Neural progenitor cell (in vitro differentiated cells): Measurements from ENCODE around the gene CCNY. TPM values are rescaled to one million over a fixed set of nuclear protein-coding genes. Genes with fewer than 3 reads are reported as not detected.

ENCODE experiments used
- DNase-seq: peaks from one replicate; pipeline ENCODE4 v3.0.0-alpha.2; 2016; ENCODE audit warnings: low spot score
- H2AFZ ChIP-seq: fragments of 200-600 bp; sonication (generic); replicated peaks from 2 replicates; pipeline ENCODE4 v1.6.1; 2016; ENCODE audit warnings: antibody characterized with exemption
- H3F3A ChIP-seq: fragments of 200-600 bp; sonication (generic); 2 replicates; pipeline ENCODE4 v1.6.1; 2016; ENCODE audit warnings: antibody characterized with exemption, low read depth
- H3K27ac ChIP-seq: fragments of 200-600 bp; sonication (generic); 2 replicates; pipeline ENCODE4 v1.5.1; 2016; ENCODE audit warnings: mild to moderate bottlenecking
- H3K27me3 ChIP-seq: fragments of 200-600 bp; sonication (generic); 2 replicates; pipeline ENCODE4 v1.6.1; 2016; ENCODE audit warnings: mild to moderate bottlenecking, moderate library complexity
- H3K36me3 ChIP-seq: fragments of 200-600 bp; sonication (generic); 2 replicates; pipeline ENCODE4 v1.5.1; 2016
- H3K4me1 ChIP-seq: fragments of 200-600 bp; sonication (generic); 2 replicates; pipeline ENCODE4 v1.6.1; 2016; ENCODE audit warnings: mixed run types
- H3K4me2 ChIP-seq: fragments of 200-600 bp; sonication (generic); 2 replicates; pipeline ENCODE4 v1.6.1; 2016
- H3K4me3 ChIP-seq: fragments of 200-600 bp; sonication (generic); 2 replicates; pipeline ENCODE4 v1.5.1; 2016
- H3K79me2 ChIP-seq: fragments of 200-600 bp; sonication (generic); 2 replicates; pipeline ENCODE4 v1.6.1; 2016; ENCODE audit warnings: low read depth
- H3K9ac ChIP-seq: fragments of 200-600 bp; sonication (generic); 2 replicates; pipeline ENCODE4 v1.6.1; 2016
- H3K9me3 ChIP-seq: fragments of 200-600 bp; sonication (generic); 2 replicates; pipeline ENCODE4 v1.5.1; 2016; ENCODE audit warnings: low read depth
- H4K20me1 ChIP-seq: fragments of 200-600 bp; sonication (generic); 2 replicates; pipeline ENCODE4 v1.6.1; 2016; ENCODE audit warnings: low read depth
- H3K27ac Mint-ChIP-seq: 3 replicates; pipeline ENCODE4 v1.8.0; 2021; ENCODE audit warnings: mixed read lengths
- H3K27me3 Mint-ChIP-seq: 2 replicates; pipeline ENCODE4 v1.8.0; 2022; ENCODE audit warnings: low read depth, mild to moderate bottlenecking, inconsistent platforms, moderate library complexity, mixed read lengths; ENCODE audit not compliant: insufficient read depth
- H3K36me3 Mint-ChIP-seq: 3 replicates; pipeline ENCODE4 v1.8.0; 2021; ENCODE audit warnings: mixed read lengths
- H3K4me1 Mint-ChIP-seq: 3 replicates; pipeline ENCODE4 v1.8.0; 2021; ENCODE audit warnings: mixed read lengths
- H3K4me3 Mint-ChIP-seq: 3 replicates; pipeline ENCODE4 v1.8.0; 2021; ENCODE audit warnings: mild to moderate bottlenecking, moderate library complexity, mixed read lengths
- H3K9me3 Mint-ChIP-seq: 3 replicates; pipeline ENCODE4 v1.8.0; 2020; ENCODE audit warnings: mixed read lengths
- CTCF ChIP-seq: fragments of 200-600 bp; sonication (generic); IDR thresholded peaks from 2 replicates; pipeline ENCODE4 v1.5.1; 2017; ENCODE audit warnings: antibody characterized with exemption, mild to moderate bottlenecking
- EZH2 ChIP-seq: fragments of 200-600 bp; sonication (generic); IDR thresholded peaks from 2 replicates; pipeline ENCODE4 v1.6.1; 2017; ENCODE audit warnings: antibody characterized with exemption, mild to moderate bottlenecking, moderate library complexity
- EZH2phosphoT487 ChIP-seq: fragments of 200-600 bp; sonication (generic); IDR thresholded peaks from 2 replicates; pipeline ENCODE4 v1.6.1; 2017; ENCODE audit warnings: antibody characterized with exemption
- total RNA-seq: library from RNA; depleted of rRNA; stranded (reverse); fragments of >200 nt; gene quantifications from 2 replicates; pipeline ENCODE4 v1.2.3, GENCODE V29; 2015; ENCODE audit warnings: low replicate concordance

CCNY gene
- total RNA-seq, 1 donor from 2014 or later = 46.7 TPM

DNA sequence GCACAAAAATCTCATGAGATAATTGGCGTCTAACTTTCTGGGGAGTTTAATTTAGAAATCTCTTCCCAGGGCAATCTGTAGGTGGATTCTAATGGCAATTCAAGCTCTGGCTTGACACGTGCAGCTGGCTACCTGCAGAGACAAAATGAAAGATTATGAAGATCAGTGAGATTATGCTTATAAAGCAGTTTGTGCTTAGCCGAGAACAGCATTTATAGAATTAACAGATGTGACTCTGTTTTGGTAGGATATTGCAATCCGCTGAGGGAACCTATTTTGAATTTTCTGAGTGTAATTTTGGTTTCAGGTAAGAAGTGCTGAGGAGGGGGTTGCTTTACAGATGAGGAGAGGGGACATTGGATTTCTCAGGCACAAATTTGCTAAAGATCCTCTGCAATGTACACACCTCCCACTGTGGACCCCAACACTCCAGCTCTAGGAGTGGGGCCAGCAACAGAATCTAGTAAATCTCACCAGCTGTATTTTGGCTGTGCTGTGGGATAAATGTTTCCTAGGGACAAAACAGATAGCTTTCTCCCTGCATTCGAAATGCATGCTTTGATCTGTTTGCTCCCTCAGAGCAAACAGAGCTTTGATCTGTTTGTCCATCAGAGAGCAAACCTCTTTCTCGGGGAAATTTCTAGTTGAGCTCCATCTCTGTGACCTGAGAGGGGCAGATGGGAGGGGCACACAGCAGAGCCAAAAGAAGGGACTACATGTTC, 276.2 kb downstream of the CCNY start:
- Histone ChIP-seq H3F3A (no peaks in the 10 kb centered on the region), H3K9ac (no peak overlapping the region), H3K27me3 (no peaks in the 10 kb centered on the region), H3K79me2 (no peaks in the 10 kb centered on the region), H3K36me3 (no peaks in the 10 kb centered on the region), H3K4me2 (no peak overlapping the region), H3K27ac (no peak overlapping the region), H3K4me3 (no peak overlapping the region), H3K4me1 (no peaks in the 10 kb centered on the region), H3K9me3 (no peaks in the 10 kb centered on the region), H2AFZ (no peak overlapping the region), H4K20me1 (no peaks in the 10 kb centered on the region)
- Mint-ChIP-seq H3K4me3 (peak overlapping the region; percentile 18), H3K27ac (peak overlapping the region; percentile 74), H3K4me1 (peaks cover 22% of the 10 kb centered on the region), H3K9me3 (peaks cover 10% of the 10 kb centered on the region), H3K27me3 (peaks cover 7% of the 10 kb centered on the region), H3K36me3 (no peaks in the 10 kb centered on the region)
- no peak for DNase-seq
- TF ChIP-seq CTCF = no peak
- TF ChIP-seq EZH2phosphoT487 = no peak
- no peak for TF ChIP-seq EZH2

- H4K20me1 ChIP-seq = no peaks in the 10 kb centered on the region
- no peak overlapping the region for H3K27ac ChIP-seq
- no peak overlapping the region for H3K4me2 ChIP-seq
- no peak for DNase-seq
- no peak overlapping the region for H3K4me3 ChIP-seq
- no peaks in the 10 kb centered on the region for H3K79me2 ChIP-seq
- Mint-ChIP-seq H3K27me3 (peaks cover 7% of the 10 kb centered on the region), H3K4me1 (peaks cover 22% of the 10 kb centered on the region), H3K9me3 (peaks cover 10% of the 10 kb centered on the region), H3K27ac (no peak overlapping the region), H3K4me3 (peak overlapping the region; percentile 18), H3K36me3 (no peaks in the 10 kb centered on the region)
- no peaks in the 10 kb centered on the region for H3K9me3 ChIP-seq
- TF ChIP-seq CTCF (no peak), EZH2 (no peak)
- H3K9ac ChIP-seq = no peak overlapping the region
- H3K27me3 ChIP-seq = no peaks in the 10 kb centered on the region
- H3F3A ChIP-seq = no peaks in the 10 kb centered on the region
- H3K36me3 ChIP-seq = no peaks in the 10 kb centered on the region
- no peaks in the 10 kb centered on the region for H3K4me1 ChIP-seq
- H2AFZ ChIP-seq = no peak overlapping the region
Measured at GRCh38 chr10:35613107-35613440, 276.8 kb downstream of the CCNY start.

DNA sequence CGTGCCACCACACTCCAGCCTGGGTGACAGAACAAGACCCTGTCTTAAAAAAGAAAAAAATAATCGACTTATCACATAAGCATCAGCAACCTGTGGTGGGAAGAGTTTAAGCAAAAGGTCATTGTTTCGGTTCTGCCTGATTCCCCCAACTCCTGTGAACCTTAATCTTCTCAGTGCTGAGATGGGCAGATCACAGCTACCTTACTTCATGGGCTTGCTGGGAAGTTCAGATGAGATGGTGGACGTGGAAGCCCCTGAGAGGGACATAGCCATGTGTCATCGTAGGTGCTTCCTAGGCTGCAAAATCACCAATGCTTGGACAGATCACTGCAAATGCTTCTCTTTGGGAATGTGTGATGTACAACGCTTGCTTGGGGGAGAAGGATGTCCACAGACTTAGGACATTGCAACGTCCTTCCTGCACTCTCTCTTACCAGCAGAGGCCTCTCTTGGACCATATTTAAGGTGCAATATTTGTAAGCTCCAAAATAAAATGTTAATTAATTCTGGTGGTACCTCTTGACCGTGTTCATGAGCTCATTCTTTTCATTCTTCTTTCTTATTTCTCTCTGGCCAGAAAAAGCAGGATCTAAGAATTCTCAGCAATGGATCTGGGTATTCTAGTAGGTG, 277.4 kb downstream of the CCNY start:
- Mint-ChIP-seq H3K4me3 (no peak overlapping the region), H3K27ac (peak overlapping the region; percentile 8), H3K4me1 (peaks cover 22% of the 10 kb centered on the region), H3K36me3 (no peaks in the 10 kb centered on the region), H3K27me3 (peaks cover 7% of the 10 kb centered on the region), H3K9me3 (peaks cover 10% of the 10 kb centered on the region)
- H3K4me3 ChIP-seq = no peak overlapping the region
- TF ChIP-seq EZH2phosphoT487 = no peak
- TF ChIP-seq CTCF = peak; percentile 60
- no peak overlapping the region for H3K27ac ChIP-seq
- H3K4me2 ChIP-seq = no peak overlapping the region
- H3F3A ChIP-seq = no peaks in the 10 kb centered on the region
- H3K36me3 ChIP-seq = no peaks in the 10 kb centered on the region
- no peak overlapping the region for H2AFZ ChIP-seq
- no peaks in the 10 kb centered on the region for H3K79me2 ChIP-seq
- DNase-seq = peak; percentile 39
- no peaks in the 10 kb centered on the region for H3K4me1 ChIP-seq
- no peak overlapping the region for H3K9ac ChIP-seq
- H3K9me3 ChIP-seq = no peaks in the 10 kb centered on the region
- H3K27me3 ChIP-seq = no peaks in the 10 kb centered on the region
- H4K20me1 ChIP-seq = no peaks in the 10 kb centered on the region
